GM12878 (cell line): Measurements from ENCODE around the gene HOTAIR. TPM values are rescaled to one million over a fixed set of nuclear protein-coding genes. Genes with fewer than 3 reads are reported as not detected.

Experiments
- ATAC-seq: fragments of 200-7000 bp; cut with Tn5 transposase; 3 replicates; pipeline ENCODE4 v1.9.1; 2020; ENCODE audit warnings: mild to moderate bottlenecking, moderate library complexity
- BruUV-seq: library from RNA; stranded (reverse); fragments of 400-500 nt; replicated peaks from 2 replicates; lab custom pipeline; 2021; lab: Mats Ljungman, UMichigan
- CTCF ChIA-PET: fragments of 300-600 bp; sonication (Branson Sonifier 250); formaldehyde crosslinking; extraction: SDS; loops from one replicate; lab custom pipeline; 2021; ENCODE audit warnings: inconsistent platforms; lab: Yijun Ruan, JAX
- POLR2A ChIA-PET: fragments of 350-600 bp; formaldehyde crosslinking; extraction: SDS; loops from one replicate; lab custom pipeline; 2021; ENCODE audit warnings: inconsistent platforms; lab: Charles Lee
- RAD21 ChIA-PET: fragments of 300-600 bp; sonication (Branson Sonifier 250); formaldehyde crosslinking; loops from one replicate; lab custom pipeline; 2023; ENCODE audit warnings: antibody characterized with exemption; ENCODE audit not compliant: unreplicated experiment; lab: Charles Lee
- SMC1A ChIA-PET: fragments of 300-600 bp; sonication (Branson Sonifier 250); formaldehyde crosslinking; loops from one replicate; lab custom pipeline; 2023; ENCODE audit not compliant: unreplicated experiment, uncharacterized antibody; lab: Charles Lee
- DNase-seq: peaks from one replicate; pipeline ENCODE4 v3.0.0-alpha.2; 2011; ENCODE audit warnings: low read depth, low spot score
- FAIRE-seq: peaks from 3 replicates; lab custom pipeline; 2011; peaks lifted over from hg19 to GRCh38; lab: Jason Lieb, UNC
- H2AFZ ChIP-seq: 2 replicates; pipeline ENCODE4 v1.6.0; 2011; ENCODE audit warnings: low read depth, low read length, control low read depth; ENCODE audit not compliant: control insufficient read depth
- H3K27ac ChIP-seq: 2 replicates; pipeline ENCODE4 v1.5.1; 2011; ENCODE audit warnings: control low read depth; ENCODE audit not compliant: control insufficient read depth, insufficient read depth
- H3K27me3 ChIP-seq, 2 experiments: replicated peaks in 1 of 2; 2 replicates each; pipeline versions ENCODE4 v1.6.0 to v1.6.1; 2011; ENCODE audit warnings: low read length in 1 of 2; ENCODE audit not compliant: control insufficient read depth in 2 of 2, insufficient read depth in 2 of 2
- H3K36me3 ChIP-seq, 2 experiments: 2 replicates each; pipeline ENCODE4 v1.5.1; 2011; ENCODE audit warnings: low read length in 1 of 2; ENCODE audit not compliant: control insufficient read depth in 2 of 2, insufficient read depth in 2 of 2
- H3K4me1 ChIP-seq: 2 replicates; pipeline ENCODE4 v1.6.1; 2011; ENCODE audit warnings: mild to moderate bottlenecking, low read length, moderate library complexity, mixed read lengths; ENCODE audit not compliant: control insufficient read depth, insufficient read depth
- H3K4me2 ChIP-seq: 2 replicates; pipeline ENCODE4 v1.6.0; 2011; ENCODE audit warnings: control low read depth; ENCODE audit not compliant: control insufficient read depth, insufficient read depth
- H3K4me3 ChIP-seq: fragments of 200-600 bp; sonication (generic); 2 replicates; pipeline ENCODE4 v1.5.1; 2016
- H3K79me2 ChIP-seq: 2 replicates; pipeline ENCODE4 v1.6.0; 2011; ENCODE audit warnings: low read length; ENCODE audit not compliant: control insufficient read depth, insufficient read depth
- H3K9ac ChIP-seq: 2 replicates; pipeline ENCODE4 v1.8.0; 2011; ENCODE audit warnings: low read length, control low read depth, mixed read lengths; ENCODE audit not compliant: control insufficient read depth, insufficient read depth
- H3K9me3 ChIP-seq: replicated peaks from 3 replicates; pipeline ENCODE4 v1.5.1; 2011; ENCODE audit warnings: mild to moderate bottlenecking, low read length; ENCODE audit not compliant: control insufficient read depth, insufficient read depth
- H4K20me1 ChIP-seq: 2 replicates; pipeline ENCODE4 v1.6.0; 2011; ENCODE audit not compliant: control insufficient read depth, insufficient read depth
- BHLHE40 ChIP-seq, 2 experiments: fragments of 450-650 bp in 1 of 2; IDR thresholded peaks; 2 replicates each; pipeline ENCODE4 v1.6.1; 2011 to 2017; ENCODE audit warnings: low read depth in 2 of 2, borderline replicate concordance in 1 of 2, improper control_type of control experiment in 1 of 2, low read length in 1 of 2, mild to moderate bottlenecking in 1 of 2
- CBX5 ChIP-seq: sonication (generic); IDR thresholded peaks from 2 replicates; pipeline ENCODE4 v1.6.1; 2016; ENCODE audit warnings: low read depth, moderate library complexity, mild to moderate bottlenecking, inconsistent platforms
- NFXL1 ChIP-seq: fragments of 450-650 bp; IDR thresholded peaks from 2 replicates; pipeline ENCODE4 v1.6.1; 2017; ENCODE audit warnings: antibody characterized with exemption, mild to moderate bottlenecking, borderline replicate concordance
- PKNOX1 ChIP-seq: fragments of 450-650 bp; IDR thresholded peaks from 2 replicates; pipeline ENCODE4 v1.6.1; 2016; ENCODE audit warnings: mild to moderate bottlenecking
- PRDM15 ChIP-seq: fragments of 450-650 bp; formaldehyde crosslinking; IDR thresholded peaks from 2 replicates; pipeline ENCODE4 v1.4.0; 2020; ENCODE audit warnings: mild to moderate bottlenecking, moderate library complexity
- RCOR1 ChIP-seq: conservative IDR thresholded peaks from 2 replicates; pipeline ENCODE4 v1.6.1; 2012; ENCODE audit warnings: low read depth, low read length, improper control_type of control experiment
- SUZ12 ChIP-seq: fragments of 200-600 bp; sonication (generic); IDR thresholded peaks from one replicate; pipeline ENCODE4 v1.6.1; 2018; ENCODE audit warnings: antibody characterized with exemption, mild to moderate bottlenecking; ENCODE audit not compliant: unreplicated experiment
- TAF1 ChIP-seq: IDR thresholded peaks from 2 replicates; pipeline ENCODE4 v1.6.1; 2011; ENCODE audit warnings: mild to moderate bottlenecking, low read depth, low read length, borderline replicate concordance
- TCF7 ChIP-seq: IDR thresholded peaks from 2 replicates; pipeline ENCODE4 v1.6.1; 2014; ENCODE audit warnings: antibody characterized with exemption, borderline replicate concordance
- WGBS: methylation state at CpG from one replicate; pipeline ENCODE4 v1.1.6; 2016; ENCODE audit warnings: low lambda C conversion rate; ENCODE audit not compliant: insufficient replicate concordance, insufficient coverage; ENCODE audit errors: missing lambda C conversion rate; 5-methylcytosine and 5-hydroxymethylcytosine counted together
- in situ Hi-C: fragments of 300-500 bp; cut with MboI; formaldehyde crosslinking; loops from 9 replicates; pipeline ENCODE4 v1.14.3; 2018; ENCODE audit warnings: mixed read lengths
- intact Hi-C: fragments of 100-400 bp; cut with micrococcal nuclease; formaldehyde crosslinking; loops from one replicate; pipeline ENCODE4 v1.14.2; 2022; ENCODE audit not compliant: unreplicated experiment
- polyA plus RNA-seq, 11 experiments: library from polyadenylated mRNA; depleted of rRNA in 4 of 11; unstranded in 6 of 11; stranded (reverse) in 5 of 11; fragments of >200 nt; fragmentation: Nextera tagmentation in 4 of 11; fragmentation: Illumina TruSeq in 1 of 11; extraction: Ambion mirVana in 4 of 11; extraction: Trizol in 1 of 11; gene quantifications; 1 replicate in 1 of 11; 2 replicates in 10 of 11; pipeline versions ENCODE4 v1.2.1 to v1.2.3, GENCODE V29; 2011 to 2016; ENCODE audit warnings: inconsistent platforms in 2 of 11, missing spikeins in 2 of 11, low read depth in 1 of 11
- total RNA-seq, 4 experiments: library from RNA; depleted of rRNA in 3 of 4; stranded (reverse); fragments of >200 nt in 3 of 4; fragmentation: Illumina TruSeq in 1 of 4; extraction: Trizol in 1 of 4; gene quantifications; 2 replicates each; pipeline versions ENCODE4 v1.2.1 to v1.2.3, GENCODE V29; 2013 to 2021

Gene HOTAIR
- total and polyA plus RNA-seq, 10 of the 15 experiments (the other 5 are each of a cell fraction or from before 2014, with no cell fraction given), result not detected

DNA sequence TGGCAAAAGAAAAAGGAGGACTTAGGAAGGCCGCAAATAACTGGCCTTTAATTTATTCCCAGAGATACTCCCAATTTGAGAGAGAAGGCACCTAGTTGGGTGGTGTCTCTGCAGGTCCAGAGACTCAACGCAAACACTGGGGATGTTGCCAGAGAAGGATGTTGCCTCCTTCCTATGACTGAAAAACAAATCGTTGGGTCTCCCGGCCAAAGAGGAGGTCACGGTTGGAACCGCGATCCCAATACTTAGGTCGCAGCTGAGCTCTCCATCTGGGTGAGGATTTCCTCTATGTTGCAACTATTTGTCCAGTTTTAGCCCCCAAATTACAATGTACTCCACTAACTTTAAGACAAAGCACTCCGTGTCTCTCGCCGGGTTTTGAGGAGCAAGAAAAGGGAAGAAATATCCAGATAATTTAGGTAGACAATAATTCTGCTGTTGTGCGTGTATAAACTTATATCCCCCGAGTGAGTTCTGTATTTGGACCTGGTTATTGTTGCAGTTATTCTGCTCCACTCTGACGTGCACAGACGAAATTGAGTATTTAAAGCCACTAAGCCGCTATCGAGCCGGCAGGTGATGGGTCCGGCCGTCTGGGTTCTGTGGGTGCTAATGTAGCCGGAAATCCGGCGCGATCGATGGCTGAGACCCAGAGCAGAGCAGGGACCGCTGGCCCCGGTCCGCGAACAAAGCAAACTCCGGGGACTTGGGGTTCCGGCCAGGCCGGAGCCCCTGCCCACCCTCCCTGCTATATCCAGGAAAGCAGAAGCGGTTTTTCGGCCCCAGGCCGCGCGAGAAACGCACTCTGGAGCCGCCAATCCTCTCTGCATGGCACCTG, 14.3 kb downstream of the HOTAIR start:
- no peak overlapping the region for H2AFZ ChIP-seq
- WGBS, result 17% methylated on average over 37 of the region's 39 CpGs
- BruUV-seq, result no TSS peak
- ChIA-PET RAD21 (no interaction called here), CTCF (interaction anchor here (0.6 kb wide), 1 partner anchor 215 kb away, joined by 3 read pairs; no protein-coding TSS in a partner anchor), POLR2A (no interaction called here), SMC1A (no interaction called here)
- in situ Hi-C loops (no loop called here), intact Hi-C loops (no loop called here)
- no peak overlapping the region for H3K4me2 ChIP-seq
- FAIRE-seq (no peak), DNase-seq (no peak), ATAC-seq (no peak)
- H3K4me3 ChIP-seq, result no peak overlapping the region
- H4K20me1 ChIP-seq, result no peaks in the 10 kb centered on the region
- H3K4me1 ChIP-seq, result no peaks in the 10 kb centered on the region
- no peaks in the 10 kb centered on the region for H3K36me3 ChIP-seq
- H3K27me3 ChIP-seq, result peaks cover 36 to 68% of the 10 kb centered on the region in 2 experiments
- no peaks in the 10 kb centered on the region for H3K79me2 ChIP-seq
- H3K27ac ChIP-seq, result no peak overlapping the region
- no peaks in the 10 kb centered on the region for H3K9me3 ChIP-seq
- H3K9ac ChIP-seq, result no peak overlapping the region
- TF ChIP-seq TCF7, result no peak
- TF ChIP-seq SUZ12, result peak; percentile 32

DNA sequence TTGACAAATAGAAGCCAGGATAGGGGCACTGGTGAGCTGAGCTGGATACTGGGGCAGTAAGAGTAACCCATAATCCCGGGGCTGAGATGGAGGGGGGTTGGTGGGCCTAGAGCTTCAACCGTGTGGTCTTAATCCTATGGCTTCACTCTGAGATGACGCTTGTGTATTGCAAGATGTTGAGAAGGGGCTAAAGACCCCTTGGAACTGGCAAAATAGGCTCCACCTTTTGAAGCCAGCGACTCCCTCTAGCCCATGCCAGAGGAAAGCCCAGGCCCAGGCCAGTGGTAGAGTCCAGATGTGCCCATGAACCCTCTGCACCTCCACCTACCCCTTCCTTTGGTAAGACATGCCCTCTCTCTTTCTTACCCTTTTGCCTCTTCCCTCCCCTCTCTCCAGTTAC, 15.4 kb downstream of the HOTAIR start:
- intact Hi-C loops, result no loop called here
- SMC1A ChIA-PET, result no interaction called here

More for the DNA sequence above, 15.4 kb downstream of the HOTAIR start:
- H4K20me1 ChIP-seq, result no peaks in the 10 kb centered on the region
- no TSS peak for BruUV-seq
- H3K4me1 ChIP-seq, result no peaks in the 10 kb centered on the region
- H3K4me3 ChIP-seq, result no peak overlapping the region
- H3K27ac ChIP-seq, result no peak overlapping the region
- H2AFZ ChIP-seq, result no peak overlapping the region
- no peak for TF ChIP-seq PRDM15 (CRISPR knock-in tag)
- TF ChIP-seq CBX5, result no peak
- TF ChIP-seq BHLHE40 (IDR thresholded peaks at IDR 0.05; ENCODE audit: borderline replicate concordance in 1 of 2, low read depth in 2 of 2, low read length in 1 of 2), result no peak
- no peak for TF ChIP-seq NFXL1
- TF ChIP-seq RCOR1, result no peak
- TF ChIP-seq TAF1, result no peak
- no peak for TF ChIP-seq PKNOX1
- in situ Hi-C loops, result no loop called here
- ChIA-PET CTCF (no interaction called here), POLR2A (no interaction called here), RAD21 (no interaction called here)
- ATAC-seq, result no peak
- H3K9ac ChIP-seq, result no peak overlapping the region
- no peak overlapping the region for H3K4me2 ChIP-seq
- WGBS, result 5% methylated on average over 4 of the region's 4 CpGs
- DNase-seq, result no peak
- no peak for FAIRE-seq
- H3K27me3 ChIP-seq, result peaks cover 34 to 67% of the 10 kb centered on the region in 2 experiments
- no peaks in the 10 kb centered on the region for H3K36me3 ChIP-seq
- no peaks in the 10 kb centered on the region for H3K9me3 ChIP-seq
- H3K79me2 ChIP-seq, result no peaks in the 10 kb centered on the region
